ENCODE results near the gene DDX41.

DNA sequence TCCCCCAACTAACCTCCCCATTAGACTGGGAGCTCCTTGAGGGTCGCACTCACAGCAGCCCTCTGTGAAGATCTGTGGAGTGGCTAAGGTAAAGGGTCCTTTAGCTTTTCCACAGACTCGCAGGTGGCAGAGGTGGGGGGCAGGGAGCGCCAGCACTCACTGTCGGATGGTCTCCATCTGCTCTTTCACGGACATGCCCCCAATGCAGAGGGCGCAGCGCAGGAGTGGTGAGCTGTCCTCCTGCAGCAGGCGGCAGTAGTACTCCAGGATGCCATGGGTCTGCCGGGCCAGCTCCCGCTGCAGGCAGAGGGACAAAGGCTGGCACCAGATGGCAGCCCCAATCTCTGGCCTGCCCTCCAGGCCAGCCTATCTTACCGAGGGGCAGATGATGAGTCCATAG is 2.2 kb downstream of the DDX41 start:
- TF ChIP-seq, protein P1, sequence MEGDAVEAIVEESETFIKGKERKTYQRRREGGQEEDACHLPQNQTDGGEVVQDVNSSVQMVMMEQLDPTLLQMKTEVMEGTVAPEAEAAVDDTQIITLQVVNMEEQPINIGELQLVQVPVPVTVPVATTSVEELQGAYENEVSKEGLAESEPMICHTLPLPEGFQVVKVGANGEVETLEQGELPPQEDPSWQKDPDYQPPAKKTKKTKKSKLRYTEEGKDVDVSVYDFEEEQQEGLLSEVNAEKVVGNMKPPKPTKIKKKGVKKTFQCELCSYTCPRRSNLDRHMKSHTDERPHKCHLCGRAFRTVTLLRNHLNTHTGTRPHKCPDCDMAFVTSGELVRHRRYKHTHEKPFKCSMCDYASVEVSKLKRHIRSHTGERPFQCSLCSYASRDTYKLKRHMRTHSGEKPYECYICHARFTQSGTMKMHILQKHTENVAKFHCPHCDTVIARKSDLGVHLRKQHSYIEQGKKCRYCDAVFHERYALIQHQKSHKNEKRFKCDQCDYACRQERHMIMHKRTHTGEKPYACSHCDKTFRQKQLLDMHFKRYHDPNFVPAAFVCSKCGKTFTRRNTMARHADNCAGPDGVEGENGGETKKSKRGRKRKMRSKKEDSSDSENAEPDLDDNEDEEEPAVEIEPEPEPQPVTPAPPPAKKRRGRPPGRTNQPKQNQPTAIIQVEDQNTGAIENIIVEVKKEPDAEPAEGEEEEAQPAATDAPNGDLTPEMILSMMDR (conservative IDR thresholded peaks at IDR 0.05; ENCODE audit: low read length): no peak
- no peak for TF ChIP-seq EZH2phosphoT487 (IDR thresholded peaks at IDR 0.05; ENCODE audit: borderline replicate concordance)
